GM19395 (cell line): ENCODE measurements around the gene SGPL1.

Experiments
- ATAC-seq: cut with Tn5 transposase; IDR thresholded peaks from one replicate; pipeline ENCODE4 v1.9.1; 2021; ENCODE audit warnings: mild to moderate bottlenecking, moderate library complexity; ENCODE audit not compliant: unreplicated experiment

SGPL1 gene

DNA sequence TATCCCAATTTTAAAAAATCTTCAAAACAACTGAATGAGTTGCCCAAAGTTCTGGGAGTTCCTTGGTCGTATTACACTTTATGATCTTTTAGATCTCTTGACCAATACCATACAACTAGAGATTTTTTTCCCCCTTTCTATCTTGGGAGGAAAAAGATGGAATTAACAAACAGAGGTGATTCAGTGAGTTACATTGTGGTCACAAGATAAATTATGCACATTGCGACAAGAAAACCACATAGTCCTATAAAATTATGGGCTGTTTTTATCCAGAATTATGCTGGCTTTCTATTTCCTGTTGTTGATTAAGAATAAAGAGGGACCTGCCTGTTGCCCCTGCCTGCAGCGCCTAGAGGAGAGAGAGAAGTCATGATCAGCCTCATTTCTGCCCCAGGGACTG lies 8.2 kb upstream of the SGPL1 start:
- no peak for ATAC-seq

GRCh38 chr10:70809011-70809611 lies 6.6 kb upstream of the SGPL1 start:
- ATAC-seq, result no peak

GRCh38 chr10:70809726-70810125 lies 6.0 kb upstream of the SGPL1 start:
- no peak for ATAC-seq

GRCh38 chr10:70810967-70811366 lies 4.8 kb upstream of the SGPL1 start:
- no peak for ATAC-seq

DNA sequence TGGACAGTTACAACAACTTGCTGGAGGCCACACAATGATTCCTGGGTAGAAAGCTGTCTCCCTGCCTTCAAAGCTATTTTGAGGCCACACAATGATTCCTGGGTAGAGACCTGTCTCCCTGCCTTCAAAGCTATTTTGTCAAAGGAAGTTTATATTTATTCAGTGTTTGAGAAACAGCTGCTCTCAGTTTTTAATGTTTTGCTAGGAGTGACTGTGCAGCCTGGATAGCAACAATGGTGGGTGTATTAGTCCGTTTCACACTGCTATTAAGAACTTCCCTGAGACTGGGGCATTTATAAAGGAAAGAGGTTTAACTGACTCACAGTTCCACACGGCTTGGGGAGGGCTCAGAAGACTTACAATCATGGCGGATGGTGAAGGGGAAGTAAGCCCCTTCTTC lies 3.9 kb upstream of the SGPL1 start:
- no peak for ATAC-seq

DNA sequence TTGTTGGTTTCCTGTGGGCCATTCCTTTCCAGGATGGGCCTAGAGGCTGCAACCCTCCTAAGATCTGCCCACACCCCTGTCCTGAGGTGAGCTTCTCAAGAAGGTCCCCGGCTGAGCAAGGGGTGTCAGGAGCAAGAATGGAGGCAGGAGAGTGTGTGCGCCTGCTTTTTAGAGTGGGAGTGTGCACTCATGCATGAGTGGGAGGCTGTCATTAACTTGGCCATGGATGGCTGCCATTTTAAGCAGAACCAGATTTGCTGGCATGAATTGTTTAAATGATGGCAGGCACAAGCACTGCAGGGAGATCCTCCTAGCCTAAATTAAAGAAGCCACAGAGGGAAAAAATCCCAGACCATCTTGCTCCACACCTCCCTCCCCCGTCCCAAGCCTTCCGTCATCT lies 2.9 kb upstream of the SGPL1 start:
- ATAC-seq, result no peak

- ATAC-seq, result no peak
Observed at GRCh38 chr10:70814126-70814525, 1.6 kb upstream of the SGPL1 start.

DNA sequence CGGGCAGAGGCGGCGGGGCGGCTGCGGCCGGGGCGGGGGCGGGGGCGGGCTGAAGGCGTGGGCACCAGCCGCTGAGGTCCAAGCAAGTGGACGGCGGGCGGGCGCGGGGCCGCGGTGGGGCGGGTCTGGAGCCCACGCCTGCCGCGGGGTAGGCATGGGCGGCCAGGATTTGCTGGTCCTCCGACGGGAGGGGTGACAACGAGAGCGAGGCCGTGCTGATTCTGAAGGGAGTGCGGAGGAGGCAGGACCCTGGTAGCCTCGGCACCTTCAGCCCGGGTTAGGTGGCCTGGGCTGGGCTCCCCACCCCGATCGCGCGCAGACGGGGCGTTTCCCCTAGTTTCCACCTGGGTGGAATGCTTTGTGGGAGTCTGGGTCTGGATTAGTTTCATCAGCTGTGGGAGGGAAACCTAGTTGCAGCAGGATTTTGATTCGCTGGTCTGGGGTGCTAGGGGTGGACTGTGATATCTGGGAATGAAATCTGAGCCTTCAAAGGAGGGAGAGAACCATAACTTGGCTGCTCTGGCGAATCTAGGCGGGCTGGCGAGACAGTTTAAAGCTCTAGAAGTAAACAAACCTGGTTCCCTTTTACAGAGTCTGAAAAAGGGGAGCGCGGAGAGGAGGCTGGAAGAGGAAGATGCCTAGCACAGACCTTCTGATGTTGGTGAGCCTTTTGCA lies 609 bp downstream of the SGPL1 start:
- ATAC-seq, result peak; percentile 21

- no peak for ATAC-seq
Observed at GRCh38 chr10:70820976-70821750, 5.4 kb downstream of the SGPL1 start.

DNA sequence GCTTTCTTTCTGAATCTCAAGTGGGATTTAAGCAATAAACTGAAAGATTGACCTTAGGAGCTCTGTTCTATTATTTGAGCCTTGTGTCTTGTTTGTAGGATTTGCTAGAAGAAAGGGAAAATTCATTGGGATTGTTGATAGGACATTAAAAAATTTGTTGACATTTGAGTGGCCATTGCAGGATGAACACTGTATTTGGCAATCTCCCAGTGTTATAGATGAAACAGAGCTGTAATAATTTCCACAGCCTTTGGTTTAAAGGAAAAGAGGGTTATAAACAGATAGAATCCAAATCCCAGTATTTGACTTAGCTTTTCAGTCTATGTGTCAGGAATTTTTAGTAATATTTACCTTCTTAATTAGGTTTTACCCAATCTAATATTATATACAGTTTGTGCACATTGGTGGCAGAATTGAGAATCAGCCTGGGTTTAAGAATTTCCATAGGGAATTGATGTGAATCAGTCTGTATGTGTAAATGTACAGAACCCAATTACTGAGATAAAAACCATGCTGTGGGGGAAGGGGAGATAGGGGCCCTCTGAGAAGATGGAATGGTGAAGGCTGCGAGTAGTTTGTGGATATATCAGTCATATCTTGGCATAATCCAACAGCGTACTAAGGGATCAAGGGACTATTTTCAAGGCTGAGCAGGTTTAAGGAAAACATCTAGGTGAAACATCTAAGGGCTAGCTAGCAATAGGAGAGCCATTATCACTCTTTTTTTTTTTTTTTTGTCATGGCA lies 6.5 kb downstream of the SGPL1 start:
- ATAC-seq, result no peak

DNA sequence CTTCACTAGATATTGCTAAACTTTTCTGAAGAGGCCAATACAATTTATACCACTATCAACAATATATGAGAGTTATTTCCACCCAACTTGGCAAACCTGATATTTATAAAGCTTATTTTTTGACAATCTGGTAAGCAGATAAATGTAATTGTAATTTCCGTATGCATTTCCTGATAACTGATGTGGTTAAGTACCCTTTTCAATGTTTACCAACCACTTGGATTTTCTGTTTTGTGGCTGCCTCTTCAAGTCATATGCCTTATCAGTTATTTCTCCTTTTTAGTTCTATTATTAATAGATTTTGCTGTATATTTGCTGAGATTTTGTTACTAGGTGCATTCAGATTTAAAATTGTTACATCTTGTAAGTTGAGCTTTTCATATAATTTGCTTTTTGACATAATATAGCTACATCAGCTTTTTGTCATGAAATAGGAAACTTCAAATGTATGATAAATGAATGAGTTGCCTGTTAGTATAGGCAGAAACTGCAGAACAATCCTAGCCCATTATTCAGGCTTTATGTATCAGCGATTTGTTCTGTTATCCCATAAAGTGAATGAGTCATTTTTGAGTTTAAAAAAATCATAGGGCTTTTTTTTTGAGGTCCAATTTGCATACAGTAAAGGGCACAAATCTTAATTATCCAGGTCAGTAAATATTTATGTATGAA lies 11.5 kb downstream of the SGPL1 start:
- no peak for ATAC-seq

GRCh38 chr10:70828923-70829322 lies 13.2 kb downstream of the SGPL1 start:
- ATAC-seq, result no peak

DNA sequence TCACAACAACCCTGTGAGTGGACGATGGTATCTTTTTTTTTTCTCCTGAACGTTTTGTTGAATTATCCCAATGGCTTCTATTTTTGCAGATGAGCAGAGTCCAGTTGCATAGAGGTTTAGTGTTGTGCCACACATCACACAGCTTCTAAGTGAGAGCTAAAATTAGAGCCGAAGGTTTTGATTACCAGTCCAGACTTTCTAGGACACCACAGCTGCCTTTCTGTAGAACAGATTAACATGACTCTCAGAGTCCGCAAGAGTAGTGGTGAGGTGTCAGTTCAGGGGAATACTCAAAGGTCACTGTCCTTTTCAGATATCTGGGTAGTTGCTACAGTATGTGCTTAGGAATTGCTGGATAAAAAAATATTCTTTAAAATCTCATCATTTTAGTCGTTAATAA lies 13.8 kb downstream of the SGPL1 start:
- no peak for ATAC-seq

- no peak for ATAC-seq
Observed at GRCh38 chr10:70830164-70830563, 14.4 kb downstream of the SGPL1 start.

- no peak for ATAC-seq
Observed at GRCh38 chr10:70832221-70832620, 16.5 kb downstream of the SGPL1 start.

- no peak for ATAC-seq
Observed at GRCh38 chr10:70832852-70833528, 17.2 kb downstream of the SGPL1 start.

- ATAC-seq, result no peak
Observed at GRCh38 chr10:70833601-70834000, 17.9 kb downstream of the SGPL1 start.

GRCh38 chr10:70834021-70834420 lies 18.3 kb downstream of the SGPL1 start:
- no peak for ATAC-seq

DNA sequence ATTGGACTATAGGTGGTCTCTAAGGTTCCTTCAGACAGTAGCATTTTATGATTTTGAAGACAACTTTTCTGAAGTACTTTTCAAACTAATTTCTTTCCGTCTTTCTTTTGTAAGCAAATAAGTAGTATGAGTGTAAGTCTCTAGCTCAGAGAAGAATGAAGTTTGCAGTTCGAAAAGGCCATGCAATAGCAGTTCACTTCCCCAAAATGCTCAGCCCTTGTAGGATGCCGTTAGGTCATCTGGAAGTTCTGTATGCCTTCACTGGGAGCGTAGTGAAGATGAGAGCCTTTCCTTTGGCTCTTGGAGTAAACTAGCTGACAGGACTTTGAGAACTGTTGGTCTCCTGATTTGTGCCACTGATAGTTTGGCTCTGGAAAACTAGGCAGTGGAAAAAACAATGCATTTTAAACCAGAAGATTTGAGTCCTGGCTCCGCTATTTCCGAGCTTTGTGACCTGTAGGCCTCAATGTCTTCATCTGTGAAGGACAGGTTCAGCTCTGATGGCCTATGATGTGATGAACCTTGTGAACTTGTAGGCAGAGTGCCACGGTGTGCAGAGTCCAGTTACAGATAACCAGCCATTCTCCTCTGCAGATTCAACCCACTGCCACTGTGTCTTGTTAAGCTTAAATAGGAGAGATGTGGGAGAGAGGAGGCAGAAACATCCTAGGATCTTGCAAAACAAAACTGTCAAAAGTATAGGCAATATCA lies 18.8 kb downstream of the SGPL1 start:
- no peak for ATAC-seq

DNA sequence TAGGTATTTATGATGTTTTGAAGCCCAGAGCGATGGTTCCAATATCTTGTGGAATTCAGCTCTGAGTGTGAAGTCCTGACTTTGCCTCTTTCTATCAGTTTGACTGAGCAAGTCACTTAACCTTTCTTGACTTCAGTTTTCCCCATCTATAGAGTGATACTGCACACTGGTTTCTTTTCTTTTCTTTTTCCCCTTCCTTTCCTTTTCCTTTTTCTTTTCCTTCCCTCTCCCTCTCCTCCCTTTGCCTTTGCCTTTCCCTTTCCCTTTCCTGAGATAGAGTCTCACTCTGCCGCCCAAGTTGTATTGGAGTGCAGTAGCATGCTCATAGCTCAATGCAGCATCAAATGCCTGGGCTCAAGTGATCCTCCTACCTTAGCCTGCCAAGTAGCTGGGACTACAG lies 20.6 kb downstream of the SGPL1 start:
- no peak for ATAC-seq
